Muscle layer of colon (tissue), 2 donors: ENCODE measurements around the gene GDF2.

Experiments
- H3K27ac ChIP-seq: one replicate; pipeline ENCODE4 v1.7.0; 2013; ENCODE audit warnings: low read depth, mild to moderate bottlenecking, low read length, moderate library complexity
- H3K27me3 ChIP-seq, 2 donors: one replicate each; pipeline ENCODE4 v1.7.0; 2013; ENCODE audit warnings: low read length in 2 of 2, mild to moderate bottlenecking in 2 of 2; ENCODE audit not compliant: insufficient read depth in 2 of 2, control insufficient read depth in 1 of 2
- H3K36me3 ChIP-seq: one replicate; pipeline ENCODE4 v1.7.0; 2013; ENCODE audit warnings: mild to moderate bottlenecking, low read length; ENCODE audit not compliant: insufficient read depth
- H3K4me1 ChIP-seq: one replicate; pipeline ENCODE4 v1.7.0; 2013; ENCODE audit warnings: mild to moderate bottlenecking, low read length; ENCODE audit not compliant: insufficient read depth
- H3K4me3 ChIP-seq, 2 donors: one replicate each; pipeline ENCODE4 v1.7.0; 2013; ENCODE audit warnings: low read length in 2 of 2, low read depth in 1 of 2, mild to moderate bottlenecking in 1 of 2, moderate library complexity in 1 of 2
- H3K9ac ChIP-seq: one replicate; pipeline ENCODE4 v1.7.0; 2013; ENCODE audit warnings: low read length
- H3K9me3 ChIP-seq: one replicate; pipeline ENCODE4 v1.7.0; 2013; ENCODE audit warnings: mild to moderate bottlenecking, low read length
- donor health status: abdominal sarcoma.
- donor health status: Adenocarcinoma of cecum.

The GDF2 gene

GRCh38 chr10:47316131-47316530 is 6.1 kb upstream of the GDF2 start:
- Histone ChIP-seq H3K36me3 (no peaks in the 10 kb centered on the region), H3K27ac (no peak overlapping the region), H3K27me3 (no peaks in the 10 kb centered on the region), H3K4me1 (no peaks in the 10 kb centered on the region), H3K9ac (no peak overlapping the region), H3K9me3 (no peaks in the 10 kb centered on the region), H3K4me3 (no peak overlapping the region)

GRCh38 chr10:47317251-47317650 is 5.0 kb upstream of the GDF2 start:
- Histone ChIP-seq H3K4me3 (no peak overlapping the region), H3K27ac (no peak overlapping the region), H3K9ac (no peak overlapping the region), H3K9me3 (no peaks in the 10 kb centered on the region), H3K4me1 (no peaks in the 10 kb centered on the region), H3K27me3 (no peaks in the 10 kb centered on the region), H3K36me3 (no peaks in the 10 kb centered on the region)

GRCh38 chr10:47318706-47319105 is 3.5 kb upstream of the GDF2 start:
- Histone ChIP-seq H3K27me3 (no peaks in the 10 kb centered on the region), H3K4me3 (no peak overlapping the region), H3K9me3 (no peaks in the 10 kb centered on the region), H3K27ac (no peak overlapping the region), H3K4me1 (no peaks in the 10 kb centered on the region), H3K36me3 (no peaks in the 10 kb centered on the region), H3K9ac (no peak overlapping the region)

- H3K9ac ChIP-seq: no peak overlapping the region
- no peaks in the 10 kb centered on the region for H3K27me3 ChIP-seq
- H3K9me3 ChIP-seq: no peaks in the 10 kb centered on the region
- no peaks in the 10 kb centered on the region for H3K36me3 ChIP-seq
- no peak overlapping the region for H3K4me3 ChIP-seq
- no peak overlapping the region for H3K27ac ChIP-seq
- no peaks in the 10 kb centered on the region for H3K4me1 ChIP-seq
Observed at GRCh38 chr10:47319784-47320183, 2.5 kb upstream of the GDF2 start.

GRCh38 chr10:47320812-47321211 is 1.4 kb upstream of the GDF2 start:
- H3K9ac ChIP-seq: no peak overlapping the region
- no peaks in the 10 kb centered on the region for H3K36me3 ChIP-seq
- no peak overlapping the region for H3K4me3 ChIP-seq
- H3K27ac ChIP-seq: no peak overlapping the region
- no peaks in the 10 kb centered on the region for H3K9me3 ChIP-seq
- no peaks in the 10 kb centered on the region for H3K27me3 ChIP-seq
- no peaks in the 10 kb centered on the region for H3K4me1 ChIP-seq

GRCh38 chr10:47321521-47322195 is 596 bp upstream of the GDF2 start:
- no peaks in the 10 kb centered on the region for H3K36me3 ChIP-seq
- H3K4me3 ChIP-seq: no peak overlapping the region
- H3K9me3 ChIP-seq: no peaks in the 10 kb centered on the region
- no peak overlapping the region for H3K27ac ChIP-seq
- H3K4me1 ChIP-seq: no peaks in the 10 kb centered on the region
- no peaks in the 10 kb centered on the region for H3K27me3 ChIP-seq
- no peak overlapping the region for H3K9ac ChIP-seq

- H3K9me3 ChIP-seq: no peaks in the 10 kb centered on the region
- H3K9ac ChIP-seq: no peak overlapping the region
- no peak overlapping the region for H3K27ac ChIP-seq
- H3K4me3 ChIP-seq: no peak overlapping the region
- H3K27me3 ChIP-seq: no peaks in the 10 kb centered on the region
- no peaks in the 10 kb centered on the region for H3K36me3 ChIP-seq
- H3K4me1 ChIP-seq: no peaks in the 10 kb centered on the region
Observed at GRCh38 chr10:47323087-47323486, 833 bp downstream of the GDF2 start.

- H3K4me1 ChIP-seq: no peaks in the 10 kb centered on the region
- no peaks in the 10 kb centered on the region for H3K9me3 ChIP-seq
- H3K4me3 ChIP-seq: no peak overlapping the region
- no peaks in the 10 kb centered on the region for H3K36me3 ChIP-seq
- no peak overlapping the region for H3K9ac ChIP-seq
- H3K27me3 ChIP-seq: no peaks in the 10 kb centered on the region
- no peak overlapping the region for H3K27ac ChIP-seq
Observed at GRCh38 chr10:47323636-47324296, 1.5 kb downstream of the GDF2 start.

- no peak overlapping the region for H3K9ac ChIP-seq
- H3K4me1 ChIP-seq: no peaks in the 10 kb centered on the region
- no peaks in the 10 kb centered on the region for H3K36me3 ChIP-seq
- no peak overlapping the region for H3K4me3 ChIP-seq
- H3K27me3 ChIP-seq: no peaks in the 10 kb centered on the region
- H3K27ac ChIP-seq: no peak overlapping the region
- no peaks in the 10 kb centered on the region for H3K9me3 ChIP-seq
Observed at GRCh38 chr10:47325303-47326291, 3.3 kb downstream of the GDF2 start.

GRCh38 chr10:47326306-47326926 is 4.2 kb downstream of the GDF2 start:
- Histone ChIP-seq H3K4me3 (no peak overlapping the region), H3K36me3 (no peaks in the 10 kb centered on the region), H3K9ac (no peak overlapping the region), H3K9me3 (no peaks in the 10 kb centered on the region), H3K27ac (no peak overlapping the region), H3K4me1 (no peaks in the 10 kb centered on the region), H3K27me3 (no peaks in the 10 kb centered on the region)

GRCh38 chr10:47326927-47327330 is 4.7 kb downstream of the GDF2 start:
- Histone ChIP-seq H3K27ac (no peak overlapping the region), H3K4me3 (no peak overlapping the region), H3K27me3 (no peaks in the 10 kb centered on the region), H3K4me1 (no peaks in the 10 kb centered on the region), H3K9ac (no peak overlapping the region), H3K9me3 (no peaks in the 10 kb centered on the region), H3K36me3 (no peaks in the 10 kb centered on the region)
